Measurements from ENCODE around the gene PNMT.

GRCh38 chr17:39627712-39628516 is 40.3 kb upstream of the PNMT start:
- no peak for TF ChIP-seq CTCF (IDR thresholded peaks at IDR 0.05)
- peak; percentile 61 to 85 (median 62) for TF ChIP-seq POLR2AphosphoS5 (IDR thresholded peaks at IDR 0.05)

All from transverse colon (tissue), 4 donors.